Endodermal cell (in vitro differentiated cells): ENCODE data around the gene ZNF133. TPM values are rescaled to one million over a fixed set of nuclear protein-coding genes. Genes with fewer than 3 reads are reported as not detected.

Source experiments
- DNase-seq: peaks from one replicate; pipeline ENCODE4 v3.0.0-alpha.2; 2017
- H3K27ac ChIP-seq: 2 replicates; pipeline ENCODE4 v1.5.1; 2013; ENCODE audit warnings: mild to moderate bottlenecking, low read depth, low read length, moderate library complexity
- H3K27me3 ChIP-seq: 2 replicates; pipeline ENCODE4 v1.6.1; 2013; ENCODE audit warnings: mild to moderate bottlenecking, low read length, moderate library complexity; ENCODE audit not compliant: insufficient read depth, control insufficient read depth, poor library complexity, severe bottlenecking
- H3K36me3 ChIP-seq: 2 replicates; pipeline ENCODE4 v1.7.0; 2013; ENCODE audit warnings: mild to moderate bottlenecking, low read length, moderate library complexity; ENCODE audit not compliant: control insufficient read depth, insufficient read depth
- H3K4me1 ChIP-seq: one replicate; pipeline ENCODE4 v1.7.0; 2013; ENCODE audit warnings: low read length; ENCODE audit not compliant: control insufficient read depth, insufficient read depth
- H3K4me3 ChIP-seq: 2 replicates; pipeline ENCODE4 v1.5.1; 2013; ENCODE audit warnings: mild to moderate bottlenecking, low read length, moderate library complexity
- H3K9ac ChIP-seq: 2 replicates; pipeline ENCODE4 v1.6.1; 2013; ENCODE audit warnings: mild to moderate bottlenecking, low read length, moderate library complexity; ENCODE audit not compliant: poor library complexity, severe bottlenecking; ENCODE audit errors: extremely low read depth
- H3K9me3 ChIP-seq: 2 replicates; pipeline ENCODE4 v1.6.1; 2013; ENCODE audit warnings: mild to moderate bottlenecking, low read length, moderate library complexity; ENCODE audit not compliant: control insufficient read depth
- H3K27ac Mint-ChIP-seq: 2 replicates; pipeline ENCODE4 v1.8.0; 2020; ENCODE audit warnings: mixed read lengths
- H3K27me3 Mint-ChIP-seq: 2 replicates; pipeline ENCODE4 v1.8.0; 2021; ENCODE audit warnings: mild to moderate bottlenecking, mixed read lengths; ENCODE audit not compliant: insufficient read depth
- H3K36me3 Mint-ChIP-seq: 2 replicates; pipeline ENCODE4 v1.8.0; 2020; ENCODE audit warnings: low read depth, mixed read lengths
- H3K4me1 Mint-ChIP-seq: 2 replicates; pipeline ENCODE4 v1.8.0; 2020; ENCODE audit warnings: mixed read lengths
- H3K4me3 Mint-ChIP-seq: 2 replicates; pipeline ENCODE4 v1.8.0; 2020; ENCODE audit warnings: mild to moderate bottlenecking, moderate library complexity, mixed read lengths
- H3K9me3 Mint-ChIP-seq: 2 replicates; pipeline ENCODE4 v1.8.0; 2020; ENCODE audit warnings: mild to moderate bottlenecking, mixed read lengths
- CTCF ChIP-seq: fragments of 200-600 bp; sonication (generic); conservative IDR thresholded peaks from 2 replicates; pipeline ENCODE4 v1.5.0; 2021; ENCODE audit warnings: antibody characterized with exemption, mild to moderate bottlenecking
- WGBS, 2 experiments: methylation state at CpG; one replicate each; pipeline versions ENCODE4 v1.1.5 to v1.1.7; 2013; ENCODE audit warnings: missing lambda C conversion rate in 2 of 2, mixed read lengths in 1 of 2; ENCODE audit not compliant: insufficient coverage in 1 of 2, insufficient read length in 1 of 2; 5-methylcytosine and 5-hydroxymethylcytosine counted together
- total RNA-seq, 2 donors: library from RNA; stranded (reverse); fragmentation: NEBNext Ultra II Directional in 1 of 2; extraction: Animal tissue kit (Norgen Biotek cat#: 25700) in 1 of 2; gene quantifications; 2 replicates in 1 of 2; 3 replicates in 1 of 2; pipeline ENCODE4 v1.2.1, GENCODE V29; 2021

The ZNF133 gene
- total RNA-seq, 2 donors from 2014 or later = 16.7 to 22.9 TPM

GRCh38 chr20:18362916-18363315 is 74.6 kb downstream of the ZNF133 start:
- DNase-seq = no peak
- Histone ChIP-seq H3K9me3 (no peaks in the 10 kb centered on the region), H3K4me1 (no peaks in the 10 kb centered on the region), H3K36me3 (no peaks in the 10 kb centered on the region), H3K9ac (no peak overlapping the region), H3K27ac (no peak overlapping the region), H3K27me3 (no peaks in the 10 kb centered on the region), H3K4me3 (no peak overlapping the region)
- H3K9me3 Mint-ChIP-seq = no peaks in the 10 kb centered on the region
- H3K27ac Mint-ChIP-seq = no peak overlapping the region
- peaks cover 10% of the 10 kb centered on the region for H3K27me3 Mint-ChIP-seq
- no peak for TF ChIP-seq CTCF
- 91 to 94% methylated on average over 12 to 13 of the region's 13 CpGs for WGBS, 2 experiments
- H3K36me3 Mint-ChIP-seq = no peaks in the 10 kb centered on the region
- H3K4me3 Mint-ChIP-seq = no peak overlapping the region
- peaks cover 10% of the 10 kb centered on the region for H3K4me1 Mint-ChIP-seq

GRCh38 chr20:18363708-18364107 is 75.4 kb downstream of the ZNF133 start:
- Histone ChIP-seq H3K9ac (no peak overlapping the region), H3K4me1 (no peaks in the 10 kb centered on the region), H3K4me3 (no peak overlapping the region), H3K27me3 (no peaks in the 10 kb centered on the region), H3K27ac (no peak overlapping the region), H3K9me3 (no peaks in the 10 kb centered on the region), H3K36me3 (no peaks in the 10 kb centered on the region)
- TF ChIP-seq CTCF = no peak
- Mint-ChIP-seq H3K4me3 (no peak overlapping the region), H3K4me1 (peaks cover 10% of the 10 kb centered on the region), H3K27ac (no peak overlapping the region), H3K27me3 (peaks cover 4% of the 10 kb centered on the region), H3K9me3 (no peaks in the 10 kb centered on the region), H3K36me3 (no peaks in the 10 kb centered on the region)
- 88% methylated on average over 2 of the region's 2 CpGs; no CpG with 5 or more reads in 1 of the 2 experiments for WGBS, 2 experiments
- DNase-seq = no peak

GRCh38 chr20:18364768-18365167 is 76.4 kb downstream of the ZNF133 start:
- H3K36me3 ChIP-seq = no peaks in the 10 kb centered on the region
- no peak for TF ChIP-seq CTCF
- H3K27ac ChIP-seq = no peak overlapping the region
- WGBS, 2 experiments = 58 to 88% methylated on average over 1 to 2 of the region's 2 CpGs
- H3K4me1 ChIP-seq = no peaks in the 10 kb centered on the region
- H3K36me3 Mint-ChIP-seq = no peaks in the 10 kb centered on the region
- no peaks in the 10 kb centered on the region for H3K9me3 Mint-ChIP-seq
- H3K27me3 ChIP-seq = no peaks in the 10 kb centered on the region
- no peak for DNase-seq
- H3K27ac Mint-ChIP-seq = no peak overlapping the region
- H3K4me3 Mint-ChIP-seq = no peak overlapping the region
- no peak overlapping the region for H3K9ac ChIP-seq
- H3K27me3 Mint-ChIP-seq = peaks cover 5% of the 10 kb centered on the region
- no peaks in the 10 kb centered on the region for H3K9me3 ChIP-seq
- H3K4me3 ChIP-seq = no peak overlapping the region
- peaks cover 10% of the 10 kb centered on the region for H3K4me1 Mint-ChIP-seq

Other genes starting within 250 kb of the ZNF133 start
- 10 to 100 TPM; 15.3 to 17.0 TPM for gene OVOL2, start 230.6 kb upstream of the ZNF133 start, total RNA-seq
- 10 to 100 TPM; 35.2 to 51.0 TPM for gene KAT14, start 150.7 kb upstream of the ZNF133 start, total RNA-seq
- gene PET117, start 150.7 kb upstream of the ZNF133 start, total RNA-seq = 10 to 100 TPM; 34.2 to 44.4 TPM
- 10 to 100 TPM; 14.8 to 18.8 TPM for gene DZANK1, start 178.5 kb downstream of the ZNF133 start, total RNA-seq
- 10 to 100 TPM; 14.1 to 17.0 TPM for gene POLR3F, start 178.9 kb downstream of the ZNF133 start, total RNA-seq
- 10 to 100 TPM; 19.3 to 24.8 TPM for gene RBBP9, start 208.7 kb downstream of the ZNF133 start, total RNA-seq
- gene SEC23B, start 219.4 kb downstream of the ZNF133 start, total RNA-seq = 10 to 100 TPM; 65.0 to 73.5 TPM